H1 (cell line): ENCODE measurements around the gene PRKN. TPM values are rescaled to one million over a fixed set of nuclear protein-coding genes. Genes with fewer than 3 reads are reported as not detected.

Experiments used
- CTCF ChIA-PET: fragments of 300-600 bp; sonication (Branson Sonifier 250); formaldehyde crosslinking; loops from one replicate; lab custom pipeline; 2021; ENCODE audit not compliant: partially characterized antibody; lab: Charles Lee
- POLR2A ChIA-PET: fragments of 300-600 bp; sonication (Branson Sonifier 250); formaldehyde crosslinking; loops from one replicate; lab custom pipeline; 2021; ENCODE audit warnings: inconsistent platforms; ENCODE audit not compliant: partially characterized antibody; lab: Charles Lee
- DNase-seq, 2 experiments: peaks; one replicate each; pipeline versions ENCODE4 v3.0.0 to v3.0.0-alpha.2; 2010 to 2022; ENCODE audit warnings: low spot score in 2 of 2, low read depth in 1 of 2, mixed read lengths in 1 of 2
- FAIRE-seq: peaks from 2 replicates; lab custom pipeline; 2011; peaks lifted over from hg19 to GRCh38; lab: Jason Lieb, UNC
- H2AFZ ChIP-seq: 2 replicates; pipeline ENCODE4 v1.8.1; 2012; ENCODE audit warnings: low read length, inconsistent platforms
- H2AK5ac ChIP-seq: 2 replicates; pipeline ENCODE4 v1.6.1; 2013; ENCODE audit warnings: low read depth, low read length
- H2BK120ac ChIP-seq: replicated peaks from 2 replicates; pipeline ENCODE3; 2013; ENCODE audit warnings: low read depth, low read length, inconsistent platforms
- H2BK12ac ChIP-seq: 2 replicates; pipeline ENCODE4 v1.6.1; 2013; ENCODE audit warnings: low read depth, low read length
- H2BK15ac ChIP-seq: 2 replicates; pipeline ENCODE4 v1.6.1; 2013; ENCODE audit warnings: low read length
- H2BK20ac ChIP-seq: 2 replicates; pipeline ENCODE4 v1.6.1; 2013; ENCODE audit warnings: low read length
- H2BK5ac ChIP-seq: 2 replicates; pipeline ENCODE4 v1.6.1; 2013; ENCODE audit warnings: low read depth, low read length
- H3K14ac ChIP-seq: 2 replicates; pipeline ENCODE4 v1.6.1; 2013; ENCODE audit warnings: inconsistent platforms; ENCODE audit not compliant: insufficient read length
- H3K18ac ChIP-seq: 2 replicates; pipeline ENCODE4 v1.6.1; 2013; ENCODE audit warnings: low read length; ENCODE audit errors: extremely low read depth
- H3K23ac ChIP-seq: 2 replicates; pipeline ENCODE4 v1.6.1; 2013; ENCODE audit warnings: inconsistent platforms; ENCODE audit not compliant: insufficient read length
- H3K23me2 ChIP-seq: 2 replicates; pipeline ENCODE4 v1.6.1; 2013; ENCODE audit warnings: low read depth, low read length
- H3K27ac ChIP-seq: 2 replicates; pipeline ENCODE4 v1.6.1; 2011; ENCODE audit warnings: low read depth, low read length, inconsistent platforms
- H3K27me3 ChIP-seq, 4 experiments: replicated peaks in 1 of 4; 1 replicate in 1 of 4; 2 replicates in 3 of 4; pipeline versions ENCODE4 v1.6.1 to v1.8.1; 2011 to 2013; ENCODE audit warnings: low read length in 3 of 4, mild to moderate bottlenecking in 3 of 4, inconsistent platforms in 2 of 4, mixed read lengths in 2 of 4, moderate library complexity in 1 of 4; ENCODE audit not compliant: control insufficient read depth in 3 of 4, insufficient read depth in 3 of 4; ENCODE audit errors: extremely low read depth in 1 of 4
- H3K36me3 ChIP-seq, 4 experiments: 2 replicates each; pipeline versions ENCODE4 v1.6.1 to v1.8.1; 2011 to 2013; ENCODE audit warnings: mild to moderate bottlenecking in 4 of 4, low read length in 3 of 4, moderate library complexity in 2 of 4, control low read depth in 1 of 4, inconsistent platforms in 1 of 4; ENCODE audit not compliant: insufficient read depth in 4 of 4, control insufficient read depth in 2 of 4
- H3K4ac ChIP-seq: replicated peaks from 2 replicates; pipeline ENCODE3; 2013; ENCODE audit warnings: low read length, low read depth, mixed read lengths, inconsistent platforms; ENCODE audit not compliant: insufficient read length
- H3K4me1 ChIP-seq, 4 experiments: replicated peaks in 1 of 4; 1 replicate in 1 of 4; 2 replicates in 3 of 4; pipeline versions ENCODE4 v1.6.1 to v1.8.1; 2011 to 2013; ENCODE audit warnings: low read length in 3 of 4, inconsistent platforms in 2 of 4, mixed read lengths in 1 of 4; ENCODE audit not compliant: insufficient read depth in 4 of 4, control insufficient read depth in 3 of 4
- H3K4me2 ChIP-seq, 2 experiments: 2 replicates each; pipeline versions ENCODE4 v1.6.1 to v1.8.1; 2011 to 2013; ENCODE audit warnings: low read depth in 2 of 2, low read length in 2 of 2, control low read depth in 1 of 2, inconsistent platforms in 1 of 2, mild to moderate bottlenecking in 1 of 2; ENCODE audit not compliant: insufficient read depth in 1 of 2
- H3K4me3 ChIP-seq, 4 experiments: fragments of 200-600, 300-600 bp in 1 of 4; sonication (generic), shearing (Covaris generic), sonication (Bioruptor Twin) in 1 of 4; 2 replicates each; pipeline versions ENCODE4 v1.5.1 to v1.8.1; 2011 to 2016; ENCODE audit warnings: low read length in 4 of 4, low read depth in 3 of 4, control low read depth in 2 of 4, inconsistent platforms in 2 of 4, mild to moderate bottlenecking in 2 of 4, mixed read lengths in 1 of 4, moderate library complexity in 1 of 4; ENCODE audit not compliant: insufficient read depth in 2 of 4; ENCODE audit errors: extremely low read depth in 1 of 4
- H3K56ac ChIP-seq: replicated peaks from 2 replicates; pipeline ENCODE3; 2013; ENCODE audit warnings: low read depth, mild to moderate bottlenecking, mixed read lengths, low read length, inconsistent platforms; ENCODE audit not compliant: insufficient read length
- H3K79me1 ChIP-seq: 2 replicates; pipeline ENCODE4 v1.6.1; 2013; ENCODE audit warnings: low read depth, low read length, control low read depth
- H3K79me2 ChIP-seq, 2 experiments: 2 replicates each; pipeline versions ENCODE4 v1.6.1 to v1.8.1; 2012 to 2013; ENCODE audit warnings: low read length in 2 of 2, mild to moderate bottlenecking in 2 of 2, inconsistent platforms in 1 of 2; ENCODE audit not compliant: insufficient read depth in 2 of 2, control insufficient read depth in 1 of 2
- H3K9ac ChIP-seq, 4 experiments: replicated peaks in 1 of 4; 1 replicate in 1 of 4; 2 replicates in 3 of 4; pipeline versions ENCODE4 v1.6.1 to v1.8.1; 2011 to 2013; ENCODE audit warnings: low read depth in 3 of 4, low read length in 3 of 4, control low read depth in 2 of 4, mild to moderate bottlenecking in 2 of 4, moderate library complexity in 2 of 4, inconsistent platforms in 1 of 4; ENCODE audit errors: extremely low read depth in 1 of 4
- H3K9me3 ChIP-seq, 2 experiments: 2 replicates each; pipeline versions ENCODE4 v1.6.1 to v1.8.1; 2012 to 2013; ENCODE audit warnings: mild to moderate bottlenecking in 2 of 2, moderate library complexity in 2 of 2, control low read depth in 1 of 2, inconsistent platforms in 1 of 2, low read depth in 1 of 2, low read length in 1 of 2, mixed read lengths in 1 of 2; ENCODE audit not compliant: insufficient read depth in 2 of 2
- H4K20me1 ChIP-seq, 2 experiments: replicated peaks in 1 of 2; 2 replicates each; pipeline versions ENCODE3 to v1.8.1; 2011 to 2013; ENCODE audit warnings: inconsistent platforms in 2 of 2, low read length in 2 of 2, mild to moderate bottlenecking in 1 of 2; ENCODE audit not compliant: insufficient read depth in 2 of 2, control insufficient read depth in 1 of 2
- H4K5ac ChIP-seq: 2 replicates; pipeline ENCODE4 v1.6.1; 2013; ENCODE audit warnings: low read length, low read depth, mixed read lengths, inconsistent platforms; ENCODE audit not compliant: insufficient read length
- H4K8ac ChIP-seq: 2 replicates; pipeline ENCODE4 v1.8.0; 2013; ENCODE audit warnings: mild to moderate bottlenecking, moderate library complexity, low read length, inconsistent platforms; ENCODE audit not compliant: insufficient read depth; ENCODE audit errors: extremely low read depth
- H4K91ac ChIP-seq: replicated peaks from 2 replicates; pipeline ENCODE3; 2013; ENCODE audit warnings: low read length, mixed read lengths, inconsistent platforms; ENCODE audit not compliant: insufficient read length
- CEBPB ChIP-seq: IDR thresholded peaks from 2 replicates; pipeline ENCODE4 v1.6.1; 2012; ENCODE audit warnings: low read depth, low read length
- CHD2 ChIP-seq: IDR thresholded peaks from 2 replicates; pipeline ENCODE4 v1.6.1; 2012; ENCODE audit warnings: low read length, improper control_type of control experiment
- E2F6 ChIP-seq: IDR thresholded peaks from 2 replicates; pipeline ENCODE4 v1.6.1; 2012; ENCODE audit warnings: inconsistent platforms
- EGR1 ChIP-seq: IDR thresholded peaks from 2 replicates; pipeline ENCODE4 v1.6.1; 2011; ENCODE audit warnings: low read depth, low read length, borderline replicate concordance
- GABPA ChIP-seq: IDR thresholded peaks from 2 replicates; pipeline ENCODE4 v1.6.1; 2011; ENCODE audit warnings: mild to moderate bottlenecking, low read length, moderate library complexity, borderline replicate concordance; ENCODE audit not compliant: insufficient read depth
- KDM4A ChIP-seq: IDR thresholded peaks from one replicate; pipeline ENCODE4 v1.7.1; 2012; ENCODE audit warnings: low read depth, mild to moderate bottlenecking, moderate library complexity, low read length, inconsistent platforms; ENCODE audit not compliant: severe bottlenecking
- NRF1 ChIP-seq: IDR thresholded peaks from 2 replicates; pipeline ENCODE4 v1.6.1; 2011; ENCODE audit warnings: mild to moderate bottlenecking, low read depth, low read length, improper control_type of control experiment
- PHF8 ChIP-seq: fragments of 200-600 bp; sonication (generic); conservative IDR thresholded peaks from 2 replicates; pipeline ENCODE4 v1.7.1; 2012; ENCODE audit warnings: low read depth, mild to moderate bottlenecking, inconsistent platforms, low read length, moderate library complexity
- RXRA ChIP-seq: IDR thresholded peaks from 2 replicates; pipeline ENCODE4 v1.6.1; 2011; ENCODE audit warnings: low read depth, mild to moderate bottlenecking, low read length, moderate library complexity; ENCODE audit not compliant: insufficient read depth
- SAP30 ChIP-seq: fragments of 300-600 bp; sonication (generic); IDR thresholded peaks from 2 replicates; pipeline ENCODE4 v1.7.1; 2012; ENCODE audit warnings: low read length, moderate library complexity, mild to moderate bottlenecking, inconsistent platforms; ENCODE audit not compliant: insufficient read depth, insufficient replicate concordance
- SIX5 ChIP-seq: IDR thresholded peaks from 2 replicates; pipeline ENCODE4 v1.6.1; 2011; ENCODE audit warnings: mild to moderate bottlenecking, low read depth, low read length
- SRF ChIP-seq: IDR thresholded peaks from 2 replicates; pipeline ENCODE4 v1.6.1; 2011; ENCODE audit warnings: mild to moderate bottlenecking, low read depth, low read length, moderate library complexity
- TEAD4 ChIP-seq: IDR thresholded peaks from 2 replicates; pipeline ENCODE4 v1.6.1; 2012; ENCODE audit warnings: low read depth, low read length, inconsistent platforms, mixed read lengths
- ZNF274 ChIP-seq: IDR thresholded peaks from 2 replicates; pipeline ENCODE4 v1.7.0; 2012; ENCODE audit warnings: low read length, borderline replicate concordance; ENCODE audit errors: extremely low read depth
- WGBS, 2 experiments: shearing (Covaris generic) in 1 of 2; methylation state at CpG; one replicate each; pipeline versions ENCODE4 v1.1.6 to v1.1.7; 2013 to 2015; ENCODE audit warnings: low lambda C conversion rate in 2 of 2, mixed read lengths in 2 of 2, inconsistent platforms in 1 of 2, low coverage in 1 of 2, missing lambda C conversion rate in 1 of 2; ENCODE audit not compliant: insufficient replicate concordance in 2 of 2, insufficient coverage in 1 of 2, insufficient read length in 1 of 2; ENCODE audit errors: extremely low coverage in 1 of 2, missing lambda C conversion rate in 1 of 2; 5-methylcytosine and 5-hydroxymethylcytosine counted together
- polyA plus RNA-seq, 7 experiments: library from polyadenylated mRNA; depleted of rRNA in 3 of 7; stranded (reverse) in 5 of 7; unstranded in 2 of 7; fragments of >200 nt in 5 of 7; fragments of 200-250 nt in 2 of 7; gene quantifications; 1 replicate in 5 of 7; 2 replicates in 1 of 7; 4 replicates in 1 of 7; pipeline versions ENCODE4 v1.2.1 to v1.2.3, GENCODE V29; 2011 to 2013; ENCODE audit warnings: missing spikeins in 2 of 7, mixed read lengths in 2 of 7
- total RNA-seq: library from RNA; stranded (reverse); fragmentation: NEBNext Ultra II Directional; extraction: Animal tissue kit (Norgen Biotek cat#: 25700); gene quantifications from 2 replicates; pipeline ENCODE4 v1.2.1, GENCODE V29; 2021

PRKN gene
- total and polyA plus RNA-seq, 2 of the 8 experiments (the other 6 are each of a cell fraction or from before 2014, with no cell fraction given), result 0.13 to 0.29 TPM

- CTCF ChIA-PET, result interaction anchor here (0.5 to 0.7 kb wide), 4 partner anchors 8 to 1387 kb away, joined by 3 to 4 read pairs (median 3); no protein-coding TSS in a partner anchor
- FAIRE-seq, result no peak
- Histone ChIP-seq H3K27me3 (no peaks in the 10 kb centered on the region), H4K5ac (no peak overlapping the region), H4K8ac (no peak overlapping the region), H3K18ac (no peak overlapping the region), H4K20me1 (no peaks in the 10 kb centered on the region), H2BK5ac (no peak overlapping the region), H3K4ac (no peak overlapping the region), H3K14ac (no peak overlapping the region), H3K79me1 (no peaks in the 10 kb centered on the region), H3K4me3 (no peak overlapping the region), H3K79me2 (no peaks in the 10 kb centered on the region), H3K9me3 (no peaks in the 10 kb centered on the region), H4K91ac (no peak overlapping the region), H3K23me2 (no peaks in the 10 kb centered on the region), H2AFZ (no peak overlapping the region), H2AK5ac (no peak overlapping the region), H3K4me1 (no peaks in the 10 kb centered on the region), H3K56ac (no peak overlapping the region), H2BK120ac (no peak overlapping the region), H3K4me2 (no peak overlapping the region), H3K23ac (no peak overlapping the region), H3K27ac (no peak overlapping the region), H3K36me3 (no peaks in the 10 kb centered on the region), H2BK12ac (no peak overlapping the region), H2BK15ac (no peak overlapping the region), H2BK20ac (no peak overlapping the region), H3K9ac (no peak overlapping the region)
- DNase-seq, result no peak
- WGBS, 2 experiments, result 94% methylated on average over 5 of the region's 5 CpGs; no CpG with 5 or more reads in 1 of the 2 experiments
- POLR2A ChIA-PET, result interaction anchor here (0.6 kb wide), 1 partner anchor 1543 kb away, joined by 3 read pairs; no protein-coding TSS in a partner anchor
- TF ChIP-seq SRF (no peak), SIX5 (no peak), PHF8 (no peak), GABPA (no peak), CHD2 (no peak), E2F6 (no peak), KDM4A (no peak), RXRA (no peak), EGR1 (no peak), ZNF274 (no peak), CEBPB (no peak), TEAD4 (no peak), NRF1 (no peak), SAP30 (no peak)
These were observed 608.9 kb downstream of the PRKN start for GRCh38 chr6:162118706-162119105.
